PC-3 (cell line): ENCODE data around the gene PTS. TPM values are rescaled to one million over a fixed set of nuclear protein-coding genes. Genes with fewer than 3 reads are reported as not detected.

Experiments
- ATAC-seq: fragments of 200-7000 bp; cut with Tn5 transposase; 2 replicates; pipeline ENCODE4 v1.9.1; 2020; ENCODE audit warnings: mild to moderate bottlenecking, moderate library complexity
- BruUV-seq: library from RNA; stranded (reverse); fragments of 400-500 nt; replicated peaks from 2 replicates; lab custom pipeline; 2021; lab: Mats Ljungman, UMichigan
- CTCF ChIA-PET: fragments of 300-600 bp; sonication (Branson Sonifier 250); formaldehyde crosslinking; loops from one replicate; lab custom pipeline; 2022; ENCODE audit warnings: antibody characterized with exemption; lab: Charles Lee
- POLR2A ChIA-PET: fragments of 300-600 bp; sonication (Branson Sonifier 250); formaldehyde crosslinking; loops from one replicate; lab custom pipeline; 2022; ENCODE audit warnings: antibody characterized with exemption; ENCODE audit not compliant: unreplicated experiment; lab: Charles Lee
- DNase-seq: peaks from one replicate; pipeline ENCODE4 v3.0.0-alpha.2; 2015
- H2AFZ ChIP-seq: fragments of 300-600 bp; sonication (generic); 2 replicates; pipeline ENCODE4 v1.6.0; 2016; ENCODE audit warnings: antibody characterized with exemption, low read length
- H3F3A ChIP-seq: fragments of 300-600 bp; sonication (generic); one replicate; pipeline ENCODE4 v1.6.0; 2017; ENCODE audit warnings: antibody characterized with exemption, low read length, control low read depth, mild to moderate bottlenecking; ENCODE audit not compliant: unreplicated experiment
- H3K27ac ChIP-seq: fragments of 300-600 bp; sonication (generic); 2 replicates; pipeline ENCODE4 v1.5.1; 2016; ENCODE audit warnings: mild to moderate bottlenecking, low read length
- H3K27me3 ChIP-seq: fragments of 300-600 bp; sonication (generic); 2 replicates; pipeline ENCODE4 v1.6.1; 2016; ENCODE audit warnings: low read length, mixed read lengths
- H3K36me3 ChIP-seq: fragments of 300-600 bp; sonication (generic); 2 replicates; pipeline ENCODE4 v1.6.1; 2016; ENCODE audit warnings: low read depth, mixed run types, low read length, mixed read lengths
- H3K4me1 ChIP-seq: fragments of 300-600 bp; sonication (generic); 2 replicates; pipeline ENCODE4 v1.5.1; 2016; ENCODE audit warnings: low read length; ENCODE audit not compliant: insufficient read depth
- H3K4me2 ChIP-seq: fragments of 300-600 bp; sonication (generic); 2 replicates; pipeline ENCODE4 v1.6.0; 2016; ENCODE audit warnings: low read length
- H3K4me3 ChIP-seq: fragments of 300-600 bp; sonication (generic); 2 replicates; pipeline ENCODE4 v1.5.1; 2016; ENCODE audit warnings: mild to moderate bottlenecking, low read length, mixed read lengths
- H3K79me2 ChIP-seq: fragments of 300-600 bp; sonication (generic); 2 replicates; pipeline ENCODE4 v1.6.1; 2017; ENCODE audit warnings: low read length, mixed read lengths
- H3K9ac ChIP-seq: fragments of 300-600 bp; sonication (generic); 2 replicates; pipeline ENCODE4 v1.6.0; 2016; ENCODE audit warnings: mild to moderate bottlenecking, low read length
- H3K9me2 ChIP-seq: fragments of 300-600 bp; sonication (generic); replicated peaks from 2 replicates; pipeline ENCODE4 v1.6.1; 2016; ENCODE audit warnings: mixed run types, low read length, mixed read lengths
- H3K9me3 ChIP-seq: fragments of 300-600 bp; sonication (generic); 2 replicates; pipeline ENCODE4 v1.6.1; 2016; ENCODE audit warnings: low read length, mixed read lengths
- H4K20me1 ChIP-seq: fragments of 300-600 bp; sonication (generic); 2 replicates; pipeline ENCODE4 v1.6.1; 2016; ENCODE audit warnings: low read length, mixed read lengths
- CTCF ChIP-seq: fragments of 300-600 bp; sonication (generic); conservative IDR thresholded peaks from 2 replicates; pipeline ENCODE4 v1.5.1; 2017; ENCODE audit warnings: antibody characterized with exemption, low read depth, mild to moderate bottlenecking, low read length
- EZH2 ChIP-seq: fragments of 300-600 bp; sonication (generic); IDR thresholded peaks from one replicate; pipeline ENCODE4 v1.6.1; 2017; ENCODE audit warnings: antibody characterized with exemption, mild to moderate bottlenecking, low read length; ENCODE audit not compliant: unreplicated experiment
- EZH2phosphoT487 ChIP-seq: fragments of 300-600 bp; sonication (generic); IDR thresholded peaks from 2 replicates; pipeline ENCODE4 v1.6.1; 2018; ENCODE audit warnings: mild to moderate bottlenecking, antibody characterized with exemption, low read length, borderline replicate concordance
- intact Hi-C: fragments of 100-400 bp; cut with micrococcal nuclease; formaldehyde crosslinking; loops from 2 replicates; pipeline ENCODE4 v1.9.0; 2023
- total RNA-seq: library from RNA; depleted of rRNA; stranded (reverse); fragments of >200 nt; gene quantifications from 2 replicates; pipeline ENCODE4 v1.2.3, GENCODE V29; 2014

The PTS gene
- total RNA-seq, 1 experiment from 2014 or later: 77.4 TPM

DNA sequence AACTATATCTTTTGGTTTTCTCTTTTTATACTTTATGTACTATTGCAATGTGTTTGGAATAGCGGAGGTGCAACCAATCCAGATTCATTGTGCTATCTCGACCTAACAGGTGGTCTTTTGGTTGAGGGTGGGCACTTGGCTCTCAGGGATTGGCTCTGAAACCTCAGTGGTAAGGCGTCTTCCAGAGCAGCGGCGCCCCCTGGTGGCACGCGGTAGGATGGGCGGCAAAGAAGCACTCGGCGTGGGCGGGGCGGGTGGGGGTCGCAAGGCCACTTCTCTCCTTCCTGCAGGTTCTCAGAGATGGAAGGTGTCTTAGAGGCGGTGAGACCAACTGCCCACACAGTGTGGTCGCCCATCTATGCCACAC lies 53.7 kb downstream of the PTS start:
- BruUV-seq: no TSS peak
- Histone ChIP-seq H3K9me2 (no peaks in the 10 kb centered on the region), H4K20me1 (no peaks in the 10 kb centered on the region), H3K9ac (no peak overlapping the region), H3K27ac (no peak overlapping the region), H2AFZ (peak overlapping the region; percentile 96), H3K36me3 (no peaks in the 10 kb centered on the region), H3K9me3 (no peaks in the 10 kb centered on the region), H3K79me2 (no peaks in the 10 kb centered on the region), H3F3A (no peaks in the 10 kb centered on the region), H3K4me1 (0 out of 2 replicates have a peak, but pooled peaks cover 4% of the 10 kb centered on the region), H3K4me2 (peak overlapping the region; percentile 98), H3K27me3 (no peaks in the 10 kb centered on the region), H3K4me3 (peak overlapping the region; percentile 72)
- DNase-seq: peak; percentile 69
- ChIA-PET POLR2A (no interaction called here), CTCF (interaction anchor here (0.7 to 2.2 kb wide), 5 partner anchors 15 to 173 kb away, joined by 3 to 60 read pairs (median 7); no protein-coding TSS in a partner anchor)
- ATAC-seq: peak; percentile 77
- no peak for TF ChIP-seq EZH2
- TF ChIP-seq CTCF: peak; percentile 59
- intact Hi-C loops: loop anchor here (1.0 to 10.0 kb wide), 3 partner anchors 61 to 195 kb away; partner anchors contain the start of genes SDHD and TIMM8B

DNA sequence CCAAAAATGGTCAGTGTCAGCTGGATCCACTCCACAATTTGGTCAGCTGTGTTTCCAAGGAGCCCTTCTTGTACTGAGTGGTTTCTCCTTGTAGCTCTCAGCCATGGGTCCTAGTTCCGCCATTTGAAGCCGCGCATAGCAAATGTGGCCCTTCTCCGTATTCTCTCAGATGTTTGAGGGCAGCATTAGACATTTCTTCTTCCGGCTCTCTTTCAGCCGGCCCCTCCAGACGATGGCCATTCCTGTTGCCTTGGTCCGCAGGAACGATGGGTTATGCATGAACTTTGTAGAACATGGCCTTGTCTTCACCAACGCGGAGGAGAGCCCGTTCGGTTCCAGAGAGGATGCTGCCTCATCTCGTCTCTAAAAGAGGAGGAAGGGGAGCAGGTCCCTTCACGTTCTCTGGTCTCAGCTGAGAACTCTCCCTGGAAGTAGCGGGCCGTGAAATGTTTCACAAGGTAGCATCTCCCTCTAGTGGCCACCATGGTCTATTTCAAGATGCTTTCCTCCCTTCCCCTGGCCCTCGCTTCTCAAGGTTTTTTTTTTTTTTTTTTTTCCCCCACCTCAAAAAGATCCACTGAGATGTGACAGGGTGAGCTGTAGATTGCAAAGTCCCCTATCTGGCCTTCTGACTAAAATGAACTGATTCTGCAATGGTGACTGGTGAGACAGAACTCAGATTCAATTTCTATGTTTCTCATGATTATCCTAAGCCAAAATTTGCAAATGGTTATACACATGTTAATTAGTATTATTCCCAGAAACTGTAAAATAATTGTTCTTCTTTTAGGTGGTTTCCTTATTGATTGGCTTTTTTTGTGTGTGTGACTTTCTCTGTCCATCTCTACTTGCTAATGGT lies 54.3 kb downstream of the PTS start:
- no peaks in the 10 kb centered on the region for H3K36me3 ChIP-seq
- no peaks in the 10 kb centered on the region for H3K9me2 ChIP-seq
- peak overlapping the region; percentile 96 for H2AFZ ChIP-seq
- no peak overlapping the region for H3K27ac ChIP-seq
- no peak overlapping the region; the same call in 1 of the 2 replicates for H3K9ac ChIP-seq
- H3K9me3 ChIP-seq: no peaks in the 10 kb centered on the region
- no peaks in the 10 kb centered on the region for H3K79me2 ChIP-seq
- peak; percentile 91 for DNase-seq
- no TSS peak for BruUV-seq
- ChIA-PET POLR2A (interaction anchor here (0.6 kb wide), 1 partner anchor 306 kb away, joined by 4 read pairs; no protein-coding TSS in a partner anchor), CTCF (interaction anchor here (0.6 to 2.2 kb wide), 10 partner anchors 14 to 749 kb away, joined by 3 to 60 read pairs (median 6); no protein-coding TSS in a partner anchor)
- peak; percentile 89 for ATAC-seq
- 0 out of 2 replicates have a peak, but pooled peaks cover 4% of the 10 kb centered on the region for H3K4me1 ChIP-seq
- no peak for TF ChIP-seq EZH2
- peak; percentile 93 for TF ChIP-seq CTCF
- no peaks in the 10 kb centered on the region for H4K20me1 ChIP-seq
- no peaks in the 10 kb centered on the region for H3F3A ChIP-seq
- H3K4me2 ChIP-seq: peak overlapping the region; percentile 98
- intact Hi-C loops: loop anchor here (1.0 to 10.0 kb wide), 3 partner anchors 61 to 196 kb away; partner anchors contain the start of genes SDHD and TIMM8B
- peak overlapping the region; percentile 72 for H3K4me3 ChIP-seq
- H3K27me3 ChIP-seq: no peaks in the 10 kb centered on the region

GRCh38 chr11:112281726-112282125 lies 55.5 kb downstream of the PTS start:
- H4K20me1 ChIP-seq: no peaks in the 10 kb centered on the region
- BruUV-seq: no TSS peak
- no peak overlapping the region for H3K27ac ChIP-seq
- H3K4me2 ChIP-seq: no peak overlapping the region
- DNase-seq (no peak), ATAC-seq (no peak)
- H3K4me1 ChIP-seq: 0 out of 2 replicates have a peak, but pooled peaks cover 4% of the 10 kb centered on the region
- H3K27me3 ChIP-seq: no peaks in the 10 kb centered on the region
- no peak overlapping the region for H2AFZ ChIP-seq
- POLR2A ChIA-PET: no interaction called here
- TF ChIP-seq EZH2 (no peak), EZH2phosphoT487 (no peak), CTCF (no peak)
- intact Hi-C loops: loop anchor here (10.0 kb wide), 1 partner anchor 197 kb away; the partner anchor contains the start of genes SDHD and TIMM8B
- no peaks in the 10 kb centered on the region for H3F3A ChIP-seq
- no peaks in the 10 kb centered on the region for H3K36me3 ChIP-seq
- no peaks in the 10 kb centered on the region for H3K9me3 ChIP-seq
- H3K79me2 ChIP-seq: no peaks in the 10 kb centered on the region
- CTCF ChIA-PET: interaction anchor here (0.8 to 1.3 kb wide), 2 partner anchors 33 to 62 kb away, joined by 3 to 5 read pairs; no protein-coding TSS in a partner anchor
- H3K9ac ChIP-seq: no peak overlapping the region
- no peak overlapping the region for H3K4me3 ChIP-seq
- no peaks in the 10 kb centered on the region for H3K9me2 ChIP-seq
